Measurements from ENCODE around the gene GHSR. TPM values are rescaled to one million over a fixed set of nuclear protein-coding genes. Genes with fewer than 3 reads are reported as not detected.
A peak's percentile ranks its signal among the peaks of the same experiment; 100 is the strongest.

Gene GHSR
- total and polyA plus RNA-seq, 2 experiments from 2014 or later: not detected

DNA sequence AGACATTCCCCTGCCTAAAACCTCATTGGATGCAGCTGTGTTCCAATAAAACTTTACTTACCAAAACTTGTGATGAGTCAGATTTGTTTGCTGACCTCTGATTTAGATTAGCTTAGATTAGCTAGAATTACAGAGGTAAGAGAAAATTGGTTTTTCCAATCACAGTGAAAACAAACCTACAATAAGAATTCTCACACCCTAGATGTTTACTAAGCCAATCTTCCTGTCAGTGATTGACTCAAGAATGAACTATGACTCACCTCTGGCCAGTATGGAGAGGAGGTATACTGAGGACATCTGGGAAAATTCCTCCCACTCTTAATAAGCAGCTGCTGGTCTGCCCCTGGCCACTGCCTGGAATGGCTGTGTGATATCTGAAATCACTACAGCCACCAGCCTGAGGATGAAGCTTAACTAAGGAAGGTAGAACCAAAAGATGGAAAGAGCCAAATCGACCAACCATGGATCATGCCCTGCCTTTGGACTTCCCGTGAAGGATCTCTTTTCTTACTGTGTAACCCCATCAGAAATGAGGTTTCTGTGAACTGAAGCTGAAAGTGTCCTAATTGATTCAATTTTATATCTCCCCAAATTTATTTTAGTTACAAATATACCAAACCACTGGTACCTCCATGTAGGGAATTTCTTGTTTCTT is 19.0 kb upstream of the GHSR start:
- no peaks in the 10 kb centered on the region for H3K36me3 ChIP-seq (replicated peaks; ENCODE audit: insufficient read depth, low read depth)
- H3K79me2 ChIP-seq: no peaks in the 10 kb centered on the region
- 94% methylated on average over 2 of the region's 2 CpGs for WGBS (ENCODE audit: low lambda C conversion rate, missing lambda C conversion rate)
- no peaks in the 10 kb centered on the region for H3K4me1 ChIP-seq (ENCODE audit: insufficient read depth)
- no peaks in the 10 kb centered on the region for H3K27me3 ChIP-seq
- H3K27ac ChIP-seq: no peak overlapping the region
- no peak overlapping the region for H3K4me3 ChIP-seq
- no peak overlapping the region for H3K4me2 ChIP-seq
- H3K9me3 ChIP-seq (ENCODE audit: low read depth): no peaks in the 10 kb centered on the region
- H3K9me2 ChIP-seq (replicated peaks; ENCODE audit: insufficient read depth): no peaks in the 10 kb centered on the region
- H4K20me1 ChIP-seq (ENCODE audit: insufficient read depth, poor library complexity, severe bottlenecking): no peaks in the 10 kb centered on the region
- DNase-seq (ENCODE audit: low spot score): peak; percentile 44
- no peak overlapping the region for H2AFZ ChIP-seq
- no peak for TF ChIP-seq EZH2phosphoT487 (IDR thresholded peaks at IDR 0.05; ENCODE audit: low read depth, severe bottlenecking, unreplicated experiment)
- TF ChIP-seq, protein P1, sequence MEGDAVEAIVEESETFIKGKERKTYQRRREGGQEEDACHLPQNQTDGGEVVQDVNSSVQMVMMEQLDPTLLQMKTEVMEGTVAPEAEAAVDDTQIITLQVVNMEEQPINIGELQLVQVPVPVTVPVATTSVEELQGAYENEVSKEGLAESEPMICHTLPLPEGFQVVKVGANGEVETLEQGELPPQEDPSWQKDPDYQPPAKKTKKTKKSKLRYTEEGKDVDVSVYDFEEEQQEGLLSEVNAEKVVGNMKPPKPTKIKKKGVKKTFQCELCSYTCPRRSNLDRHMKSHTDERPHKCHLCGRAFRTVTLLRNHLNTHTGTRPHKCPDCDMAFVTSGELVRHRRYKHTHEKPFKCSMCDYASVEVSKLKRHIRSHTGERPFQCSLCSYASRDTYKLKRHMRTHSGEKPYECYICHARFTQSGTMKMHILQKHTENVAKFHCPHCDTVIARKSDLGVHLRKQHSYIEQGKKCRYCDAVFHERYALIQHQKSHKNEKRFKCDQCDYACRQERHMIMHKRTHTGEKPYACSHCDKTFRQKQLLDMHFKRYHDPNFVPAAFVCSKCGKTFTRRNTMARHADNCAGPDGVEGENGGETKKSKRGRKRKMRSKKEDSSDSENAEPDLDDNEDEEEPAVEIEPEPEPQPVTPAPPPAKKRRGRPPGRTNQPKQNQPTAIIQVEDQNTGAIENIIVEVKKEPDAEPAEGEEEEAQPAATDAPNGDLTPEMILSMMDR (IDR thresholded peaks at IDR 0.05; ENCODE audit: poor library complexity): no peak
- no peak for TF ChIP-seq EZH2 (IDR thresholded peaks at IDR 0.05; ENCODE audit: borderline replicate concordance)

DNA sequence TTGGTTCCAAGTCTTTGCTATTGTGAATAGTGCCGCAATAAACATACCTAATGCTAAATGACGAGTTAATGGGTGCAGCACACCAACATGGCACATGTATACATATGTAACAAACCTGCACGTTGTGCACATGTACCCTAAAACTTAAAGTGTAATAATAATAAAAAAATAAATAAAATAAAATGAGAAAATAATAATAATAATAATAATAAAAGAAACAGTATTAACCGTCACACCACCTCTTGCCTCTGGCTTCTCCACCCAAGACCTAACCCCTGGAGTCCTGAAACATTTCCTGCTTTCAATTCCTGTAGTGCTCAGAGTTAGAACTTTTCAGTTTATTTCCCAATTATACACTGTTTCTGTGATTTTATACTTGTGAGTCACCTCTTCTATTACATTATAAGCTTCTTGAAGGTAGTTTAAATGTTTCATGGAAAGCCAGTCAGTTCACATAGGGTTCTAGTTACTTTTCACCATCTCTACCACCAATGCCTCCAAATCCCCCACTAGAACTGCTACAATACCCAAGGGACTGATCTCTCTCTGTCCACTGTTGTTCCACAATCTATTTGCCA is 18.4 kb upstream of the GHSR start:
- H3K79me2 ChIP-seq: no peaks in the 10 kb centered on the region
- H3K27ac ChIP-seq: no peak overlapping the region
- WGBS (ENCODE audit: low lambda C conversion rate, missing lambda C conversion rate): 98% methylated on average over 4 of the region's 4 CpGs
- H3K9me3 ChIP-seq (ENCODE audit: low read depth): no peaks in the 10 kb centered on the region
- no peaks in the 10 kb centered on the region for H3K27me3 ChIP-seq
- H4K20me1 ChIP-seq (ENCODE audit: insufficient read depth, poor library complexity, severe bottlenecking): no peaks in the 10 kb centered on the region
- no peak for DNase-seq (ENCODE audit: low spot score)
- H3K4me1 ChIP-seq (ENCODE audit: insufficient read depth): no peaks in the 10 kb centered on the region
- H3K4me3 ChIP-seq: no peak overlapping the region
- TF ChIP-seq EZH2phosphoT487 (IDR thresholded peaks at IDR 0.05; ENCODE audit: low read depth, severe bottlenecking, unreplicated experiment) (no peak), EZH2 (IDR thresholded peaks at IDR 0.05; ENCODE audit: borderline replicate concordance) (no peak)
- TF ChIP-seq, protein P1 (IDR thresholded peaks at IDR 0.05; ENCODE audit: poor library complexity): no peak
- H3K9me2 ChIP-seq (replicated peaks; ENCODE audit: insufficient read depth): no peaks in the 10 kb centered on the region
- H3K36me3 ChIP-seq (replicated peaks; ENCODE audit: insufficient read depth, low read depth): no peaks in the 10 kb centered on the region
- H2AFZ ChIP-seq: no peak overlapping the region
- H3K4me2 ChIP-seq: no peak overlapping the region

DNA sequence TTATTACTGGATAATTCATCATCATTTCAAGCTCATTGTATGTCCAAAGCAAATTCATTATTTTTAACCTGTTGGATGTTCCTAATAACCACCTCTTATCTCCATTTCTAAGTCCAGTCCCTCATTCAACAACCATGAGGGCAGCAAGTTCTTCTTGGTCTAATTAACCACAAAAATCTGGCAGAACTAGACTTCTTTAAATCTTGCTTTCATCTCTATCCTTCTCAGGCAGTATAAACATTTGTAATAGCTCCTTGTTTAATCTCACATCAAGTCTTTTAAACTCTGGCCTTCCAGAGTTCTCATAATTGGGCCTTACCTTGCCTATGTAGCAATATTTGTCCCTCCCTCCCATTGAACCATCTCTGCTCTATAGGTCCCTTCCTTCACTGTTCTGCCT is 17.0 kb upstream of the GHSR start:
- H3K9me3 ChIP-seq (ENCODE audit: low read depth): no peaks in the 10 kb centered on the region
- no peak overlapping the region for H3K4me3 ChIP-seq
- no peak overlapping the region for H3K27ac ChIP-seq
- H3K27me3 ChIP-seq: no peaks in the 10 kb centered on the region
- DNase-seq (ENCODE audit: low spot score): no peak
- H3K79me2 ChIP-seq: no peaks in the 10 kb centered on the region
- H4K20me1 ChIP-seq (ENCODE audit: insufficient read depth, poor library complexity, severe bottlenecking): no peaks in the 10 kb centered on the region
- H3K36me3 ChIP-seq (replicated peaks; ENCODE audit: insufficient read depth, low read depth): no peaks in the 10 kb centered on the region
- H3K4me2 ChIP-seq: no peak overlapping the region
- H3K4me1 ChIP-seq (ENCODE audit: insufficient read depth): no peaks in the 10 kb centered on the region
- H3K9me2 ChIP-seq (replicated peaks; ENCODE audit: insufficient read depth): no peaks in the 10 kb centered on the region
- no peak overlapping the region for H2AFZ ChIP-seq
- TF ChIP-seq EZH2 (IDR thresholded peaks at IDR 0.05; ENCODE audit: borderline replicate concordance): no peak

DNA sequence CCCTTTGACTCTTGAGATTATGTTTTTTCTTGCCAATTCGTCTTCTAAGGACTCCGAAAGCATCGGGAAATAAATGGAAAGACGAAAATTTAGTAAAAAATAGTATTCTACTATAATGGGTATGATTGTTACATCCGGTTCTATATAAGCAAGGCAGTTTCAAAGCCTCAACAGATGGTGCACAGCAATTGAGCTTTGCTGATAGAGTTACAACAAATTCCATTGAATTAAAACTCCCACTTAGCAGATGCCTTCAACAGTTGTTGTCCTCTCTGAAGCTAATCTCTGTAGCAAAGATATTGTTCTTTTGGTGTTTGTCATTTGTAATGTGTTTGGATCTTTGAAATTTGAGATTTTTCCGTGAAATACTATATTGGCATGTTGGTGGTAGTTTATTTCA is 16.1 kb upstream of the GHSR start:
- no peak overlapping the region for H2AFZ ChIP-seq
- H3K4me1 ChIP-seq (ENCODE audit: insufficient read depth): no peaks in the 10 kb centered on the region
- no peaks in the 10 kb centered on the region for H3K9me3 ChIP-seq (ENCODE audit: low read depth)
- no peak for DNase-seq (ENCODE audit: low spot score)
- no peaks in the 10 kb centered on the region for H3K36me3 ChIP-seq (replicated peaks; ENCODE audit: insufficient read depth, low read depth)
- no peak for TF ChIP-seq EZH2 (IDR thresholded peaks at IDR 0.05; ENCODE audit: borderline replicate concordance)
- TF ChIP-seq, protein P1 (IDR thresholded peaks at IDR 0.05; ENCODE audit: poor library complexity): no peak
- TF ChIP-seq EZH2phosphoT487 (IDR thresholded peaks at IDR 0.05; ENCODE audit: low read depth, severe bottlenecking, unreplicated experiment): no peak
- H4K20me1 ChIP-seq (ENCODE audit: insufficient read depth, poor library complexity, severe bottlenecking): no peaks in the 10 kb centered on the region
- 88% methylated on average over 6 of the region's 6 CpGs for whole genome bisulfite sequencing (ENCODE audit: low lambda C conversion rate, missing lambda C conversion rate)
- H3K79me2 ChIP-seq: no peaks in the 10 kb centered on the region
- no peak overlapping the region for H3K27ac ChIP-seq
- H3K4me3 ChIP-seq: no peak overlapping the region
- no peaks in the 10 kb centered on the region for H3K9me2 ChIP-seq (replicated peaks; ENCODE audit: insufficient read depth)
- no peaks in the 10 kb centered on the region for H3K27me3 ChIP-seq
- no peak overlapping the region for H3K4me2 ChIP-seq
